HG02678 (cell line): Measurements from ENCODE around the gene RECQL.
"Not testable (repeated sequence)": the region's sequence is repeated elsewhere in the genome, so short reads cannot be mapped to it uniquely, and the experiment has no call there.

Source experiments
- ATAC-seq: cut with Tn5 transposase; IDR thresholded peaks from one replicate; pipeline ENCODE4 v1.9.1; 2021; ENCODE audit warnings: mild to moderate bottlenecking, moderate library complexity; ENCODE audit not compliant: unreplicated experiment

RECQL gene

DNA sequence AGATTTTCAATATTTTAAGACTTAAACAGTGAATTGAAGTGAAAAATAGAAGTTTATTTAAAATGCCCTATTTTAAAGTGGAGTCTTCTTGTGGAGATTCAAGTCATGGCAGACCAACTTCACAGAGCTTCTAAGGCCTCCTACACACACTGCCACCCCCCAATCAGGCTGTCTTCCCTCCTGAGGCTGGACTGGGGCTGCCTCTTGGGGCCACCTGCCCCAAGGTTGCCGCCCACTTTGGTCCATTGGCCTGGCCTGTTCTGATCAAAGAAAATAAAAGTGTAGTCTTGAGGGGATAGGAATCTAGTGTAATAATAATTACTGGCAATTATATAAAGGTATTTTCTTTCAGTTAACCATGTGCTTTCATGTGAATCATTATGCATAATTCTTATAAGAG, 1.4 kb upstream of the RECQL start:
- ATAC-seq = no peak

DNA sequence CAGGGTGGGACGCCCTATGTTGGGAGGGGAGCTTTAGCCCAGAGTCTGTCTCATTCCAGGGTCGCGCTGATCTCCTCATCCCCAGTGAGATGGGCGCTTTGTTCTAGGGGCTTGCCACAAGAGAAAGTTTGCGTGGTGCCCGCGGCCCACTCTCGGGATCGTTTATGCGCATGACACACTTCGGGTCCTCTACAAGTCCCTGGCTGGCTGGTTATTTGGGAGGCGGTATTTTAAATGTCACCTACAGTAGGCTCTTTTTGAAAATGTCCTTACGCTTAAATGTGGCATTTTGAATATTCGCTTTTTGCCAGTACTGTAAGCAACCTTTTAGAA, 695 bp upstream of the RECQL start:
- no peak for ATAC-seq

DNA sequence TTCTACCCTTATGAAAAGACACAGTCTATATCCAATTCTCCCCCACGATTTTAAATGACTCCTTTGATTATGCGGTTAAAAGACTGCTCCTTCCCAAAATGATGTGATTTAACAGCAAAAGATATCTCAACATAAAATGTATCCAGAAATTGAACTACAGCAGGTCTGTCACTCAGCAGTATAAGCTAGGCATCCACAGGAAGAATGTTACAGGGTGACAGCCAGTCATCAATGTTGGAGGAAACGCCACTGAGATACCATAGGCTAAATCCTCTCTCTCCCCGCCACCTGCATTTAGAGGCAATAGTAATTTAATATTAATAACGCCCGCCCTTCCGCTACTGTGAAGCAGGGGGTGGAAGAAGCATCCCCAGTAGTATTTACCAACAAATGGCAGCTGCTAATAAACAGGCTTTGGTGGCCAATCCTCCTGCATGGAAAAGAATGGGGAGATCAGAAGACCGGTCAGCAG, 613 bp downstream of the RECQL start:
- no peak for ATAC-seq

DNA sequence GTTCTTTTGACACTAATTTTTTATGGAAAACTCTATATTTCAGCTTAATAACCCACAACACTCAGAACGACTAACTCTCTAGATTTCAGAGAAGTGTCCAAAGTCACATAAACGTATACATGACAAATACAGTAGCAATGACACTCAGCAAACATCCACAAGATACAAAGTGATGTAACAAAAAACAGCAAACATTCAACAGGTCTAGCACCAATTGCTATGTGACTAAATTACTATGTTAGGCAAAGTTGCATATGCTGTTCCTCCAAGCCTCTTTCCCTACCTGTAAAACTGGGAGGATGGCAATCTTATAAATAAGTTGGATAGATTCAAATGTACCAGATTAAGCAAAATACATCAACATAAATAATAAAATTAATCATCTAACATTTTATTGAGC, 1.7 kb downstream of the RECQL start:
- ATAC-seq = no peak

DNA sequence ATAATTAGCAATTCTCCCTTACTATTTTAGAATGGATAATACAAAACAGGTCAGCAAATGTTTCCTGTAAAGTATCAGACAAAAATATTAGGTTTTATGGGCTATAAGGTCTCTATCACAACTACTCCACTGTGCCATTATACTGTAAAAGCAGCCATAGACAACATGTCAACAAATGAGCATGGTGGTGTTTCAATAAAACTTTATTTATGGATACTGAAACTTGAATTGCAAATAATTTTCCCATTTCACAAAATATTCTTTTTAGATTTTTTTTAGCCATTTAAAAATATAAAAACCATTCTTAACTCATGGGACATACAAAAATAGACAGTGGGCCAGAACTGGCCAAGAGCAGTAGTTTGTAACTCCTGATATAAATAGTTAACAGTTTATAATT, 15.4 kb downstream of the RECQL start:
- no peak for ATAC-seq

DNA sequence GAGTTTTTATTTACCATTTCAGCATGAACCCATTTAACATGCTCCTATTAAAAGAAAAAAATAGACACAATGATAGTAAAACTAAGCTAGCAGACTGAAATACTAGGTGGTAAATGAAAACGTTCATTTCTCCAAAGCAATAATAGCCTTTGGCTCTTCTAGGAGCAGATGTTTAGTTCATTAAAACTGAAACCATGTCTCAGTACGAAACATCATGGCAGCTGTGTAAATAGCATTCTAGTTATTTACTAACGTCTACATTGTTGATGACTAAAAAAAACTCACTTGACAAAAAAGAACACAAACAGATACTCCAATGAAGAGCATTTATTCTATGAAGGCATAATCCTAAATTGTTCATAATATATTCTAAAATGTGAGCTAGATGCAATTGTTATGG, 17.9 kb downstream of the RECQL start:
- no peak for ATAC-seq

DNA sequence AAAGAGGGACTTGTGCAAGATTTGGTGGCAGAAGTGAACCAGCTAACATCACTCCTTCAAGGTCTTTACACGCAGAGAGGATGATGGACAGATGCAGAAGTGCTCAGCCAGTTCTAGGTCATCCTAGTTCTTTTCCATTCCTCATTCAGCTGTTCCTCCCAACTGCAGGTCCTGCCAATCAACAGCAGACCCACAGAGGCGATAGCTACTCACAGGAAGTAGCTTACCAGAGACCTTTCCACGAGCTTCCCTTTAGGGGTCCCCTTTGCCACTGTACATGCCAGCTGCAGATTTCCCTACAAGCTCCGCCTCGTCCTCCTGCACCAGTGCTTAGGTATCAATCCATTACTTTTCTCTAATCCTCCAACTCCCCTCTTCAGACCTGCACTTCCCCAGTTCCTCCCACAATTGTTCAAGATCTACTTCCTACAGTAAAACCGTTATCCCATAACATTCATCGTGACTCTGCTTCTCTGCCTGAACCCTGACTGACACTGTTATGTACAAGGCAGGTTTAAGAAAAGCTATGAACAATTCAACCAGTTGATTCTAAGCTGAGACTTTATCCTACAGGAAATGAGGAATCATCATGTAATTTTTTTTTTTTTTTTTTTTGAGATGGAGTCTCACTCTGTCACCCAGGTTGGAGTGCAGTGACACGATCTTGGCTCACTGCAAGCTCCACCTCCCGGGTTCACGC, 22.5 kb downstream of the RECQL start:
- ATAC-seq = no peak

DNA sequence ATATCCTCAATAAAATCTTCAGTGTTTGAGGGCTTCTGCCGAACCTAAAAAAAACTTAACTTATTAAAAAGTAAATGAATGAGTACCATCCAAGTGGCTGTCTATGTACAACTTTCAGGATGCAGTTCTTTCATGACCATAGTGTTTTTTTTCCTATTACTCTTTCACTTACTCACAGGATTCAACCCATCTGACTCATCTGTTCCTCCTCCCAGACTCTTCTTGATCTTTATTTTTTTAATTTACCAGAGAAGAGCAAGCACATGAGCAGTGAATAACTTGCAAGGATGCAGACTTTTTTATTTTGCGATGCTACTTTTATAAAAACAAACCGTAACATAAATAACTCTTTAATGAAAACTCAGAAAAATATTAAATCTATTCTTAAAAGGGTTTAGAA, 24.5 kb downstream of the RECQL start:
- ATAC-seq = no peak

DNA sequence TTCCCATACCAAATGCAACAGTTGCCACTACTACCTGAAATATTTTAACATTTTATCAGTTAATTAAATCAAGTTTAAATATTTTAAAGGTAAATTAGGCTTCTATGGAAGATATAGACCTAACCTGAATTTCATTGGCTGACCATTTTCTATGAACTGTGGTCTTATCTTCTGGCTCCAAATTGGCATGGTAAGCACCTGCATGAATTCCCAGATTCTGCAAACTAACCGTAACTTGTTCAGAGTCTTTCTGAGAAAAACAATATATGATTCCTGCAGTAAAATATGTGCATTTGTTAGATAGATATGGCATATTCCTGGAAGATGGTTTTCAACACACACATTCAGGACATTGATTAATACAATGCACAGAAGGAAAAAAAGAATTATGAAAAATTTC, 25.9 kb downstream of the RECQL start:
- ATAC-seq = no peak

DNA sequence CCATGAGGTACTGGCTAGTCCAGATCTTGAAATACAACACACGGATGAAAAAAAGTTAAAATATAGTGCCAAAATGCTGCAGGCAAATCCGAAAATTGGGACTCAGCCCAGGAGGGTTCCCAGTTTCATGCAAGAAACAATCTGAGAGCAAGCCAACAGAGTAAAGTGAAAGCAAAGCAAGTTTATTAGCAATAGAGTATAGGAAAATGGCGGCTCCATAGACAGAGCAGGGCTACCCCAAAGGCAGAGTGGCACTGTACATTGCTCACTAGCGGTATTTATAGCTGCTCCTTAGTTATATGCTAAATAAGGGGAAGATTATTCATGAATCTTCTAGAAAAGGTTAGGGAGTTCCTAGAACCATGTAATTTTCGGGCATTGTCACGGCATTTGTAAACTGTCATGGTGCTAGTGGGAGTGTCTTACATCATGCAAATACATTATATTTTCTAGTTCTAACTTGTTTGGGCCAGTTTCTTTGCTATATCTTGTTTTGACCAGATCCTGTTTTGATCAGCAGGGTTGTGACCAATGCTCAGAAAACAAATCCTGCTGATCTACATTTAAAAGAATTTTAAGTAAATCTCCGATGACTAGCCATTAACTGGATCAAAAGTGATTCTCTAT, 29.1 kb downstream of the RECQL start:
- ATAC-seq = no peak

DNA sequence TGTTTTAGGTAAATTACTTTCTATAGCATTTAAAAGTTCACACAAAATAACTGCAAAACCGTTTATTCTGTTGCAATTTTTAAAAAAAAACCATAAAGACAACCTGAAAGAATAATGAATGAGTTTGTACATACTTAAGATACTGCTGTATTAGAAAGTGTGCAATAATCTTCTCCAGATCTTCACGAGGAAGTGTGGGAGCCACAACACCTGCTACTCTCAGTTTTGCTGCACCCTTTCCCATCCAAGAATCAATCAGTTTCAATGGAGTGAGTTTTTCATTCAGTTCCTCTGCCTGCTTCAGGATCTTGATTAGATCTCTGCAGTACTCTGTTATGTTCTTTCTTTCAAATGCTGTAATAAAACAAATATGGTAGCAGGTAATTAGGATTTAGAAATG, 30.1 kb downstream of the RECQL start:
- no peak for ATAC-seq

DNA sequence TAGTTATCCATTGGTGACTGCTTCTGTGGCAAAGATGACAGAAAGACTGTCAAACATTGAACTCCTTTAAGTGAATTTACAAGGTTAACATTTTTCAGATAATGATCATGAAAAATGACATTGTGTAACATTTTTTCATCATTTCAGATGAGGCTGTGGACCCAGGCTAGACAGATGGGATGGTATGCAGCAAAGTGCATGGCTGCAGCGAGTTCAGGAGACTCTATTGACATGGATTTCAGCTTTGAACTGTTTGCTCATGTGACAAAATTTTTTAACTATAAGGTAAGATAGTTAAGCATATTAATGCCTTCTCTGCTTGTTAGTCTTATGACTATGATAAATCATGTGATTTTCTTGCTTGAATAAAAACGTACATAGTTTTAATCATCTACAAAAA, 34.1 kb downstream of the RECQL start:
- not testable (repeated sequence) for ATAC-seq

DNA sequence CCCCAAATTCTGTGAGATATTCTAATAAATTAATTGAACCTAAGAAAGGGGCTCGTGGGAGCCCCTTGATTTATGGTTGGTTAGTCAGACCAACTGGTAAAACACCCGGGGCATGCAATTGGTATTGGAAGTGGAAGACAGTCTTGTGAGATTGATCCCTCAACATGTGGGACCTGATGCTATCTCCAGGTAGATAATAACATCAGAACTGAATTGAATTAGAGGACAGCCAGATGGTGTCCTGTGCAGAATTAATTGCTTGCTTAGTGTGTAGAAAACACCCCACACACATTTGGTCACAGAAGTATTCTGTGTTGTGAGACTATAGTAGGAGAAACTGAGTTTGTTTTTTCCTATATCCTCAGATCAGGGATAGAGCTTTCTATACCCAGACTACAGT, 42.0 kb downstream of the RECQL start:
- ATAC-seq = no peak

DNA sequence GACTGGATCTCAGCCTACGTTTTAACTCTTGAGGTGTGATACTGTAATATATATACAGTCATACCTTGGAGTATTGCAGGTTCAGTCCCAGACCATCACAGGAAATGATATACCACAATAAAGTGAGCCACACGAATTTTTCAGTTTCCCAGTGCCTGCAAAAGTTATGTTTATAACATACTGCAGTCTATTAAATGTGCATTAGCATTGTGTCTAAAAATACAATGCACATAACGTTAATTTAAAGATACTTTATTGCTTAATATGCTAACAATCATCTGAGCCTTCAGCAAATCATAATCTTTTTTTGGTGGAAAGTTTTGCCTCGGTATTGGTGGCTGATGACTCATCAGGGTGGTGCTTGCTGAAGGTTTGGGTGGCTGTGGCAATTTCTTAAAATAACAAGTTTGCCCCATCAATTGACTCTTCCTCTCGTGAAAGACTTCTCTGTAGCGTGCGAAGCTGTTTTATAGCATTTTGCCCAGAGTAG, 45.1 kb downstream of the RECQL start:
- ATAC-seq = no peak

DNA sequence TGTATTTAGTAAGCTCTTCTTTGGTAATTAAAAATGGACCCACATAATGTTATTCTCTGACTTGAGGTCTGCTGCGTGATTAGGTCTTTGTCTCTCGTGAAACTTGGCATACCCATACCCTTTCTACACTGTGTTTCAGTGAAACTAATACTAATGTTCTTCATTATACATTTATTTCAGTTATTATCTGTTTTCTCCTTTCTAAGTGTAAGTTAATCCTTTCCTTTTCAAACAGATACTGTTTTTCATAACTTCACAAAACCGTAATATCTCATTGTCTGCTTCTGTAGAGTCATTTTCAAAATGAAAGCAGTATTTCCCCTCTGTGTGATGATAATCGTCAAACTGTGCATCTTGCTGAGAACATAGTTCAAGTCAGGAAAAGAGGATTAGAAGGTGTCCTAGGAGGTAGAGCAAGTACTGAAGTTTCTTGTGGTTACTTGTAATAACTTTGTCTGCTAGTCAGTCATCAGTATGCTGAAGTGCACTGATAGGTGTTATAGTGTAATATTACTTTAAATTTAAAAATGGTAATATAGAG, 48.1 kb downstream of the RECQL start:
- no peak for ATAC-seq

DNA sequence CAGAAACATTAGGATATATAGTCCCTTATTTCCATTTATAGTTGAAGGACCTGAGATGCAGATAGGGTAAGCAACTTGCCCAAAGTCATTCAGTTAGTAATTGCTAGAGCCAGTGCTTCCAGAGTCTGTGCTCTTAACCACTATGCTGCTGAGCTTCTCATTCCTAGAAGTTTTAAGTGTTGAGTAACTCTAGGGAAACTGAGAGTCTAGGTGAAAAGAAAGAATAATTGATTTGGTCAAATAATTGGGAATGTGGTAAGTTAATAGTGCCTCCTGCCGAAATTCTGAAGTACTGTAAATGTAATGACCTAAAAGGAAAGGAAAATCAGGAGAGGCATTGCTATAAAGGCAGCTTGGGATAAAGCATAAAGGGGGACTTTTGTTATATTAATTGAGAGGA, 49.9 kb downstream of the RECQL start:
- ATAC-seq = no peak

DNA sequence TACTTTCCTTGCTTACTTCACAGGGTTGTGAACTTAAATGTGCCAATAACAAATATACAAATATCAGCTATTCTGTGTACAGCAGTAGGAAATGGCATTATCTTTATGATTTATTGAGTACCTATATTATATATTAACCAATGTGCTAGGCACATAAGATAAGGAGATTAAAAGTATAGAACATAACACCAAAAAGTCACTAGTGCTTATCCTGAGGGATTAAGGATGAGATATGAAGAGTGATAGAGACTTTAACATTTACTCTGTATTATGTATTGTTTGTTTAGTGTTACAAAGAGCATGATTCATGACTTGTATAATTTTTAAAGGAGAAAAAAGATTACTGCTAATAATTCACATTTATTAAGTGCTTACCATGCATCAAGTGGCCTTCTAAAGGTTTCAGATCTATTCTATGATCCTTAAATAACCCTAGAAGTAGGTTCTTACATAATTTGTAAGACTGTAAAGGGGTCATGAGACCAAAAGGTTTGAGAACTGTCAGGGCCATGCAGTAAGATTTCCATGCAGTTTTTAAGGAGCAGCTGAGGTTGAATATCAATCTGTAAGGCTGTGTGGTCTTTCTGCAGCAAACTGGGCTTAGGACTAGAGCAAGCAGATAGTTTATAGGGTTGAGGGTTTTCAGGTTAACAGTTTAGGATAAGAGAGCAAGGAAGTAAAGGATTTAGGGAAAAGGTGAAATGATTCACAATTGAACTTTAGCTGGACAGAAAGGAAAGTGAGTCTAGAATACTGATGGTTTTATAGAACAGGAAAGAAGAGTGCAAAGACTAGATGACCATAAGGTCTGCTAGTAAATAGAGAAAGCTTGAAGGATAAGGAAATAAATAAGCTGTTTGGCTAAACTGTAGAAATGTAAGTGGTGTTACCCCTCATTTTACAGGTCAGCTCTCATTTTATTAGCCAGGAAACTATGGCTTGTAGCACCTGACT, 57.0 kb downstream of the RECQL start:
- no peak for ATAC-seq

DNA sequence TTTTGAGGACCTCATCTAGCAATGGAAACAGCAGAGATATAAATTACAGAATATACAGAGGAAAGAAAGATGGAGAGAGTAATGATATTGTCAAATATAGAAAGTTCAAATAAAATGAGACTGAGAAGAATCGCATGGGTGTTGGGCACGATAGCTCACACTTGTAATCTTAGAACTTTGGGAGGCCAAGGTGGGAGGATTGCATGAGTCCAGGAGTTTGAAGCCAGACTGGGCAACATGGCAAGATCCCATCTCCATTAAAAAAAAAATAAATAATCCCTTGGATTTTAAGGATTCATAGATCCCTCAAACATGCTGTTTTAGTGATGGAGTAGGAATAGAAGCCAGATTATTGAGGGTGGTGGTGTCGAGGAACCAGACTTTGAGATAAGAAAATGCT, 62.1 kb downstream of the RECQL start:
- ATAC-seq = no peak

DNA sequence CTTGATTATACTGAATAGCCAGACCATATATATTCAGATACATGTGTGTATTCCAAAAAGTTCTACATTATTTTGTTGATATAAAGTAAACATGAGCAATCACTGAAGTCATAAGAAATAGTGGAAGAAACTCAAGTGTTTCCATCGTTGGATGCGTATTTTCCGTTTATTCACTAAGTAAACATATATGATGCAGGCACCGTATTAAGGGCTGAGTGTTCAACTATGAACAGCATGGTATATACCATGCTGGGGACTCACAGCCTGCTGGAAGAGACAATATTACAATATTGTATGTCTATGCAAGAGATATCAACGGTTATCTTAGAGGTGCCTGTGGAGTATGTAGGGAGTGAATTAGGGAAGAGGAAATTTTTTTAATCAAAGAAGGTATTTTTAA, 62.8 kb downstream of the RECQL start:
- ATAC-seq = no peak

DNA sequence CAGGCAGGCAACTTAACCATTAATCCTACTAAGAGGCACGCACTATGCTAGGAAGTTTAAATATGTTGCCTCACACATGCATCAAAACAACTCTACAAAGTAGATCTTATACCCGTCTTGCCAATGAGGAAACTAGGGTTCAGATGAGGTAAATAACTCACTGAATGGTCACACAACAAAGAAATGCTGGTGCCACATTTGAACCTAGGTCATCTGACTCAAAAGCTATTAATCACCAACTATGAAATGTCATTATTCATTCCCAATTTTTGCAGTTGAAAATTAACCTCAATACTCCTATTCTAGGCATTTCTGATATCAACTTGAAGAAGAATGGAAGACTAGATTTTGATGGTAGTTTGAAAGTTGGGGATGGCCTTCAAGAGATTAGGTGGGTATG, 66.7 kb downstream of the RECQL start:
- no peak for ATAC-seq

DNA sequence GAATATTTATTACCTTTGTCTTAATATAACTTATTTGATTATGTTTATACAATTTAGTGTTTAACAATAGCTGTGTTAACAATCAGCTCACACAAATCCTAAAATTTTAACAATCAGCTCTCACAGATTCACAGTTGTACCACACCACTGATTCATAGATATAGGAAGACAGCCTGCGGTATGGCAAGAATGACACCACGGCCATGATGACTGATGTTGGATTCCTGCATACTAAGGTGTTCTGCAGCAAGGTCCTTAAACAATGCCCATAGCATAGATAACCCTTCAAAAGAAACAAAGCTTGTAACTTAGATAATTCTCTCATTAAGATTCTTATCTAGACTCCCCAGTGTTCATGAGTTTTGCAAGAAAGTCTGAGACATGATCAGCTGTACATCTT, 67.9 kb downstream of the RECQL start:
- ATAC-seq = no peak
